Measurements from ENCODE around the gene BCAS3.

The BCAS3 gene

GRCh38 chr17:61294286-61294685 is 616.6 kb downstream of the BCAS3 start:
- DNase-seq (ENCODE audit: low spot score): no peak

GRCh38 chr17:61294777-61295176 is 617.1 kb downstream of the BCAS3 start:
- no peak for DNase-seq (ENCODE audit: low spot score)

GRCh38 chr17:61296058-61296457 is 618.4 kb downstream of the BCAS3 start:
- no peak for DNase-seq (ENCODE audit: low spot score)

- DNase-seq (ENCODE audit: low spot score): no peak
Observed at GRCh38 chr17:61299517-61300513, 622.2 kb downstream of the BCAS3 start.

- no peak for DNase-seq (ENCODE audit: low spot score)
Observed at GRCh38 chr17:61302953-61303816, 625.5 kb downstream of the BCAS3 start.

GRCh38 chr17:61303817-61304096 is 626.1 kb downstream of the BCAS3 start:
- no peak for DNase-seq (ENCODE audit: low spot score)

- no peak for DNase-seq (ENCODE audit: low spot score)
Observed at GRCh38 chr17:61305024-61305423, 627.4 kb downstream of the BCAS3 start.

- no peak for DNase-seq (ENCODE audit: low spot score)
Observed at GRCh38 chr17:61306003-61306402, 628.4 kb downstream of the BCAS3 start.

GRCh38 chr17:61307905-61308886 is 630.5 kb downstream of the BCAS3 start:
- no peak for DNase-seq (ENCODE audit: low spot score)

GRCh38 chr17:61309362-61310256 is 632.0 kb downstream of the BCAS3 start:
- DNase-seq (ENCODE audit: low spot score): no peak

- DNase-seq (ENCODE audit: low spot score): no peak
Observed at GRCh38 chr17:61310590-61310989, 632.9 kb downstream of the BCAS3 start.

GRCh38 chr17:61312406-61313295 is 635.0 kb downstream of the BCAS3 start:
- no peak for DNase-seq (ENCODE audit: low spot score)

- no peak for DNase-seq (ENCODE audit: low spot score)
Observed at GRCh38 chr17:61313461-61314326, 636.0 kb downstream of the BCAS3 start.

GRCh38 chr17:61314368-61315078 is 636.9 kb downstream of the BCAS3 start:
- DNase-seq (ENCODE audit: low spot score): no peak

- DNase-seq (ENCODE audit: low spot score): no peak
Observed at GRCh38 chr17:61316633-61317032, 639.0 kb downstream of the BCAS3 start.

GRCh38 chr17:61317779-61318178 is 640.1 kb downstream of the BCAS3 start:
- DNase-seq (ENCODE audit: low spot score): no peak

- DNase-seq (ENCODE audit: low spot score): no peak
Observed at GRCh38 chr17:61318684-61319098, 641.0 kb downstream of the BCAS3 start.

- no peak for DNase-seq (ENCODE audit: low spot score)
Observed at GRCh38 chr17:61321344-61321743, 643.7 kb downstream of the BCAS3 start.

Data from hematopoietic multipotent progenitor cell treated with erythropoietin and hydrocortisone succinate and interleukin-3 and kit ligand, for 15 days (in vitro differentiated cells).